ENCODE measurements around the gene MAP3K7. TPM values are rescaled to one million over a fixed set of nuclear protein-coding genes. Genes with fewer than 3 reads are reported as not detected.
"Not testable (repeated sequence)": the region's sequence is repeated elsewhere in the genome, so short reads cannot be mapped to it uniquely, and the experiment has no call there.

Gene MAP3K7
- total RNA-seq, 1 donor from 2014 or later = 56.8 TPM

DNA sequence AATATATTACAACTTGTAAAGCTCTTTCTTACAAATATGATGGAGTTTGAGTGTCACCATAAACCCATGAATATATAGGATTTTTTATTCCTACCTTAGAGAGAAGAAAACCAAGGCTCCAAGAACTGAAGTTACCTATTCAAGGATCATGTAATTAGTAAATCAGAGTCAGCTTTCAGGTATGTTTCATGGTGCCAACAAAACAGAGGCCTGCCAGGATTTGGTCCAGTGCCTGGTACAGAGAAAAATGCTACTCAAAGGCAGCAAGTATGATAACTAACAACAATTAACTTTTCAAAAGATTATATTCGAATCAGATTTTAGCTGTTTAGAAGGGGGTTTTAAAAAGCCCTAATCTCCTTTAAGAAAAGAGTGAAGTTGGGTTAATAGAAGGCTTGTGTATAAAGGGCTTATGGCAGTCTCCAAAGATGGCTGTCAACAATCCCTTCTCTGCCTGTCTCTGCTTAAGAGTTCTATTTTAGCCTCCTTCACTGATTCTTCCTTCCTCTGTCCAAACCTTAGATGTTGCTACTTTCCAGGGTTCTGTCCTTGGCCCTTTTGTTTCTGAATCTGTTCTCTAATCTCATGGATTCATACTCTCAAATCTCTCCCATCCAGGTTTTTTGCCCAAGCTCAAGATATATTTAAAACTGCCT, 7.8 kb downstream of the MAP3K7 start:
- no peak for DNase-seq

DNA sequence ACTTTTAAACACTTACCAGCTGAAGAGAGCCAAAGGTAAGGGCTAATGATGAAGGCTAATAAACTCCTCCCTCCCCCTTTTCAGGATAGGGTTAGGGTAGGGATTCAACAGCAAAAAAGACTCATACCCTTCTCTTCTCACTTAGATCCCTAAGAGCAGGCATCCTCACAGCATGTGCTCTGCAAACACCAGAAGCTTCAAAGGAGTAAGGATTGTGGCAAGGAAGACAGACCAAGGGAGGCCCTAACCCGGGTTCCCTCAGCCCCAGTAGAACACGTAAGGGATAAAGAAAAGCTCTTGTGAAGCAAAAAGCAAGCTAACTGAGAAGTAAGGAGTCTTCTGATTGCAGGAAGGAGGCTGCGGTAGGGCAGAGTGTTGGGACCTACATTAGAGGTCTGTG, 11.6 kb downstream of the MAP3K7 start:
- no peak for DNase-seq

DNA sequence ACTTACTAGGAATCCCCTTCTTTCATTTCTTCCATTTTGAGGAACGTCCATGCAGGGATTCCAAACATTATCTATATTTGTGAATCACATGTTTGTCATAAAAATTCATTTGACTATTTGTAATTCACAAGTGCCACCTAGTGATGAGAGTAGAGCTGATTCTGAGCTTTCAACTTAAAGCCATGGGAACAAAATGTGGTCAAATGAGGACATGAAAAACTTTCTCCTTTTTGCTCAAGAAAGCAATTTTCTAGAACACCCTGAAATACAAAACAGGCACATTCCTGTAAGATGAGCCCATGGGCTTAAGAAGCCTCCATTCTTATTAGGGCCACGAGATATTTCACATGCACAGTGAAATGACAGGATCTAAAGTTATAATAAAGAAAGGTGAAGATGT, 12.3 kb downstream of the MAP3K7 start:
- no peak for DNase-seq

DNA sequence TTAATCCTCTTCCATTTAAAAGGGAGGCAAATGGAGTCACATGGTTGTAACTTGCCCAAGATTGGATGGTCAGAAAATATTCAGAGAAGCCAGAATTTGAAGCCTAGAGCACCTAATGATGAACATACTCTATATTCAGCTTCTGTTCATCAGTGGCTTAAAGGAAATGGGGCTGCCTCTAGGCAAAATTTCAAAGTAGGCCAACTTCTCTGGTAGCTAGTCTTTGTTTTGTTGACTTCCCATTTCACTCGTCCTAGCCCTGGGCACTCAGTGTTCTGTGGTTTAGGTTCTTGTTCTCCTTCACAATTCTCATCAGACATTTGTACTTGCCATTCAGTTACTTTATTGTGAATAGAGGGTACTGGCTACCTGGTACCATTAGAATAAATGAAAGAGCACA, 13.2 kb downstream of the MAP3K7 start:
- no peak for DNase-seq

DNA sequence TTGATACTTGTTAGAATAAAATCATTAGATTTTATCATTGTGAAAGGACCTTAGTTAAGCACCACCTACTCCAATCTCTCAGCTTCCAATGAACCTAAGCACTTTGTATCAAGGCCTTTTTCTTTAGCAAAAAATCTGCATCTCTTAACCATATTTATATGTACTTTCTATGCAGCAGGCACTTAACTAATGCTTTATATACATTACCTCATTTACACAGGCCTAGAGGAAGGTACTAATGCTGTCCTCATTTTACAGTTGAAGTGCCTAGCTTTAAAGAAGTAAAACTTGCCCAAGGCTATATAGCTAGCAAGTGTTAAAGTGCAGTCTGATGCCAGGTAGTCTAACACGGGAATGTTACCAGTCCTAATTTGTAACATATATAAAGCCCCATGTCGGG, 14.0 kb downstream of the MAP3K7 start:
- no peak for DNase-seq

DNA sequence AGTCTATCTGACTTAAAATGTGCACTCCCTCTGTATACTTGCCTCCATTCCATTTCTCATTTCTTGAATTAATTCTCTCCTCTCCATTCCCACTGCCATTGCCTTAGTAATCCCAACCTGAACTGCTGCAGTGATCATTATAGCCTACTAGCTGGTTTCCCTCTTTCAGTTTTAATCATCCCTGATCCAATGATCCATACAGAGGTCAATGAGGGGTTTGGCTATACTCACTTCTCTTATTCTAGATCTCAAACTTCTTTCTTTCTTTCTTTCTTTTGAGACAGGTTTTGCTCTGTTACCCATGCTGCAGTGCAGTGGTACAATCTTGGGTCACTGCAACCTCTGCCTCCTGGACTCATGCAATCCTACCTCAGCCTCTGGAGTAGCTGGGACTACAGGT, 17.6 kb downstream of the MAP3K7 start:
- no peak for DNase-seq

DNA sequence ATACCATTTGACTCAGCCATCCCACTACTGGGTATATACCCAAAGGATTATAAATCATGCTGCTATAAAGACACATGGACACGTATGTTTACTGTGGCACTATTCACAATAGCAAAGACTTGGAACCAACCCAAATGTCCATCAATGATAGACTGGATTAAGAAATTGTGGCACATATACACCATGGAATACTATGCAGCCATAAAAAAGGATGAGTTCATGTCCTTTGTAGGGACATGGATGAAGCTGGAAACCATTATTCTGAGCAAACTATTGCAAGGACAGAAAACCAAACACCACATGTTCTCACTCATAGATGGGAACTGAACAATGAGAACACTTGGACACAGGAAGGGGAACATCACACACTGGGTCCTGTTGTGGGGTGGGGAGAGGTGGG, 19.2 kb downstream of the MAP3K7 start:
- DNase-seq = not testable (repeated sequence)

DNA sequence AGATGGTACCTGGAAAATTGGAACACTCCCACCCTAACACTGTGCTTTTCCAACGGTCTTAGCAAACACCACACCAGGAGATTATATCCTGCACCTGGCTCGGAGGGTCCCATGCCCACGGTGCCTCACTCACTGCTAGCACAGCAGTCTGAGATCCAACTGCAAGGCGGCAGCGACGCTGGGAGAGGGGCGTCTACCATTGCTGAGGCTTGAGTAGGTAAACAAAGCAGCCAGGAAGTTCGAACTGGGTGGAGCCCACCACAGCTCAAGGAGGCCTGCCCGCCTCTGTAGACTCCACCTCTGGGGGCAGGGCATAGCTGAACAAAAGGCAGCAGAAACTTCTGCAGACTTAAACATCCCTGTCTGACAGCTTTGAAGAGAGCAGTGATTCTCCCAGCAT, 24.5 kb downstream of the MAP3K7 start:
- not testable (repeated sequence) for DNase-seq

DNA sequence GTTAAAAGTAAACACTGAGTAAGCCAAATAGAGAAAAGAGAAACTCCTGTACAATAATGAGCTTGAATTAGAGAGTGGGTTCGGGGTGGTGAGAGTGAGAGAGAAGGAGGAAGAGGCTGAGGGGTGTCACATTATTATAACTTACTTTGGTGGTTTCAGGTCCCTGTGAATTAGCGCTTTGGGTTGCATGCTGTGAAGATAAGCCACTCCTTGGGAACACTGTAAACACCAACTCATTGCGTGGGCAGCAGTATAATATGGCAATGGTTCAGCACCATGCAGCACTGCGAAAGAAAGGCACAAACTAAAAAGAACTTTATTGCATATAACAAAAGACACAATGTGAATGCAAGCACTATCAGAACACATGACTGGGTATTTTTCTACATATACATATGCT, 26.9 kb downstream of the MAP3K7 start:
- no peak for DNase-seq

DNA sequence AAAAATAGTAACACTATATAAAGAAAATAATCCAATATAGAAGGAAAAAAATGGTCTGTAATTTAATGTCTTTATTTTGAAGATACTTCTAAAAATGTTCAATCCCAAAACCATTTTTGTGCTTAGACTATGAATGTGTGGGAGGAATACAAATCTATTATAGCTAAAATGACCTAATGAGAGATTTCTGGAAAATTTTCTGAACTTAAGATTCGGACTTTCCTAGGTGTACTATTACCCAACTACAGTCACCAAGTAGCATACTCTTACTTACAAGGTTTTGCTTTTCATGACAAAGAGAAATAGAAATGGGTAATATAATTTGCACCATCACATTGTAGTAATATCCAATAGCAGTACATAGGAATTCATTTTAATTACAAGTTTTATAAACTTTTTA, 29.9 kb downstream of the MAP3K7 start:
- no peak for DNase-seq

DNA sequence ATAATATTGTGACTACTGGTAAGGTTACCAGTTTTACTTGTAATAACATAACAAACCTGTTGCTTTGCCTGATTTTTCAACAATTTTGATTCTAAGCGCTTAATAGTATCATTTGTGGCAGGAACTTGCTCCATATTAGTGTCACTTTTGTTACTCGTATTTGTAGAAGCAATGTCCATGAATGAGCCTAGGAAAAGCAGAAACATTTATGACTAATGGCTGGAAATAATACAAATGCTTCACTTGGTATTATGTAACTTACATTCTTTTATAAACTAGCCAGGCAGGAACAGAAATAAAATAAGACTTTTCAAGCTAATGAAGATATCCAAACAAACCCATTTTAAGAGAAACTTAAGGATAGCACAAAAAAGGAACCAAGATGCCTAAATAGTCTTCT, 38.9 kb downstream of the MAP3K7 start:
- DNase-seq = no peak

DNA sequence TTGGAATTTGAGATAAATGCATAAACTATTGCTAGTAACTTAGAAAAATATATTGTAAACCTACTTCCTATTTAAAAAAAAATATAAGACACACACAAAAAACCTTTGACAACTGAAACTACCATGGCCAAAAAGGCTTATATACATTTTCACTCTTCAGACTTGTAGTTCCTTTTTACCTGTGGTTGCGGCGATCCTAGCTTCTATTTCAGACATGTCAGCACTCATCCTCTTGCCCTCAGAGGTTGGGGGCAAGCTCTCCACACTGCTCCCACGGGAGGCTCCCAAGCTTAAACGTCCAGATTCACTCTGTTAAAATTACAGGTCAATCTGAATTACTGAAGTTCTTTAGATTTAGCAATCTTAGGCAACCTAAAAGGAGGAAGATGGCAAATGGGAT, 39.8 kb downstream of the MAP3K7 start:
- no peak for DNase-seq

DNA sequence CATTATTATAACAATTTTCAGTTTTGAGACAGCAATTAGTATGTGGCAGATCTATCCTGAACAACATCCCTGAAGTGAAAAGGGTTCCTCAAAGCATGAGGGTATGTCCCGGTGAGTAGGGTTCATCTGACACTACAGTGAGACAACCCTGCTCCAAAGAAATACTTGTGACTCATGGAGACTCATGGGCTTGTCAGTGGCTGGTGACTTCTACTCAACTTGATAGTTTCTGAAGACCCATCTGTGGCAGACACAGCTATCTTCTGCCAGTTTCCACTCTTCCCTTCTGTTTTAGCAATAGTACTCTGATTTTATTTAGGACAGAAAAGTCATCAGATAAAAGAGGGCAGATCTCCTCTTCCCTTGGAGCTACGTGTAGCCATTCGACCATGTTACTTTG, 41.4 kb downstream of the MAP3K7 start:
- no peak for DNase-seq

DNA sequence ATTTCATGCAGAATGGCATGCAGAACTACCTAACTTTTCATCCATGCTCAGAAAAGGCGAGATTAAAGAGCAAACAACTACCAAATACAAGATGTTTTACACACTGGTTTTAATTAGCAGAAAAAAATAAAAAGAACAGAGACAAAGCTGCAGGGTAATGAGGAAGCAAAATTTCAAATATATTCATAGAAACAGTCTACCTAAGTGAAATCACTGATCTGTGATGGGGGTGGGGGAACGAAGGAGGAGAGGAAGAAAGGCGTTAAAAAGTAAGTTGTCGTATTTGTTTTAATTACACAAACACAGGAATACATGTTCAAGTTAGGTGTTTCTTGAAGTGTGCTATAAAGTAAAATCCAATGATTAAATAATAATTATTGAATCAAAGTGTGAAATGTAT, 42.1 kb downstream of the MAP3K7 start:
- no peak for DNase-seq

DNA sequence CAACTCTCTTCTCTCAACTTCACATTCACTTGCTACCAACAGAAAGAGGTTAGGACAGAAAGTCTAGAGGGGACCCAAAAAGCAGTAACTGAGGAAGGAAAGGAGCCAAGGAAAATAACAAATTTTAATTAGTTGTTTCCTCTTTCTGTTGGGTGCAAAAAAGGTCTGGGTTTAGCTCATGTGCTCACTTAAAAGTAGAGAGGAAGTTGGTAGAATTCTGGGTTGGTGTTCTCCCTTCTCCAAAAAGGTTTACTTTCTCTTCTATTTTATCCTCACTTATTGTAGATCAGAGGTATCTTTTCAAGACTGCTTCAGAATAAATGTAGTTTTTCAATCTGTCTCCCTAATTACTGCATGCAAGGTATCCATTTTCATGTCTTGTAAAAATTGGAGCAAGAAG, 42.8 kb downstream of the MAP3K7 start:
- DNase-seq = no peak

DNA sequence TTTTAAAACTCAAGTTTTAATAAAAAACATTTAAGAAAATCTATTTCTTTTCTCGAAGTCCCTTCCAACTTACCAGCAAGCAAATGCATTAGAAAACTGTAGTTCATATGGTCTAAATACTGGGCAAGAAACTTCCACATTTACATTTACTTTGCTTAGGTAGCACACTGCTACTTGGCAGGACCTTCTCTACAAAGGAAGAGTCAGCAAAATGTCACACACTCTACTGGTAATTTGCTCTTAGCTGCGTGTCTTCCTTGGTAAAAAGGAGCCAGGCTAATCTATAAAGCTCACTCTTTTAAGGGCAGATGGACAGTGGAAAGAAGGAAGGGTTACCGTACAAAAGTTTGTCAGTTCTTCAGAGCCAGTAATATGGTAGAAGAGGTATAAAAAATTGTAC, 45.7 kb downstream of the MAP3K7 start:
- no peak for DNase-seq

DNA sequence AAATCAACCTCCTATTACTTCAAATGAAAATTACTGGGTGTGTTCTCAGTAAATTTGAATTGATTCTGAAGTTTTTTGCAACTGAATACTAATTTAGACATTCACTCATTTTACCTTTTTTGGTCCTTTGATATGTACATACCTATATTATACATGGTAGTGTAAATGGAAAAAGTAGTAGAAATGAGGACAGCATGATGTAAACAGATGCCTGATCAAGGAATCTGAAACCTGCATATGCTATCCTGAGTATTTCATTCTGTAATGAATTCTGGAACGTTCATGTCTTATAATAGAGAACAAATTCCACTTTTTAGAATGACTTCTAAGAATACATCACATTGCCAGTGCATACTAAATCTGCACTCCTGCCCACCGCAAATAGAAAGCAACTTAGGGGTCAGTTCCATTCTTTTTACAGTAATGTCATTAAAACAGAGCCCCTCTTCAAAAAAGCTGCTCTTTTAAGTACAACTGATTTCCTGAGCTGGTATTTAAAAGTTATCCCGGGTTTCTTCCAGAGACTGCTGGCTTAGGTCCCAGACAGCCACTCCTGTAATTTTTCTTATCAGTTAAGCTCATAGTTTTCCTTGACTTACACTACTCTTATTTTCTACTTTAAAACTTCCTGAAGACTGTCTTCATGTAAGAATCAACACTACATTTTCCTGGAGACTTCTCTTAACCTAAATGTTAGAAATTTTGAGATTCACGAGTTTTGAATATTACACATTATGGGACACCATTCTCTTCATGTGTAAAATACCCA, 48.4 kb downstream of the MAP3K7 start:
- no peak for DNase-seq

DNA sequence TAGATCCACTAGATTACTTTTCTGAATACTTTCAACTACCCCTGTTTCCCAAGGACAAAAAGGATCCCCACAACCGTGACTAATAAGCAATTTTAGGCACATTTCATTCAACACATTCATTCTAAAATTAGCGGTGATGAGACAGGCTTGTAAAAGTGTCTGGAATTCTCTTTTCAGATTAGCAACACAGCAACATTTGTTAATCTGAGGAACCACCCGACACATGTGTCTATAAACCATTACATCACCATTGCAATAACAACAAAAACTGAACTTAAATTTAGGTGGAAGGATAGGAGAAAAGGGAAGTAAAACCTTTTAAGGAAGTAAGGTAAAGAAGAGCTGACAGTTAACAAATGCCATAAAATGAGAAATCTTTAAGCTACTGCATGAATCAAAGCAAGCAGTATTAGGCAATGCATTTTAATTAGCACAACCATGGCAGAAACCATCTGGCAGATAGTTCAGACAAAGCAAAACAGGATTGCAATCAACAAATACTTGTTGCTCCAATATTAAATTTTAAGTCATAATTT, 49.1 kb downstream of the MAP3K7 start:
- no peak for DNase-seq

DNA sequence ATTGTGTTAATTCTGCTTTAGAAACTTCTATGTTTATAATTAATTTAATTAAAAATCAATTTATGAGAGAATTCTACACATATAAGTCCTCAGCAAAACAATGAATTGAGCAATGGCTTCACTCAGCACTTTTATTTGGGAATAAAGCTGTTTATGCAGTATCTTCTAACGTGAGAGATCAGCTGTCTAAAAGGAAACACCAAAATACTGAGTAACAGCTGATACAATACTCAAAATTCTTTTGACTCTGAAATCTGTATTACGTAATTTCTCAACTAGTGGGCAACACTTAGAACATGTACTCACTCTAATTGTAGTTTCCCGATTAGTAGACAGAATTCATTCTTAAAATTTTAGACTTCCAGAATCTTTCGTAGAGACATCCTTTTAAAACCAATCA, 49.8 kb downstream of the MAP3K7 start:
- DNase-seq = no peak

DNA sequence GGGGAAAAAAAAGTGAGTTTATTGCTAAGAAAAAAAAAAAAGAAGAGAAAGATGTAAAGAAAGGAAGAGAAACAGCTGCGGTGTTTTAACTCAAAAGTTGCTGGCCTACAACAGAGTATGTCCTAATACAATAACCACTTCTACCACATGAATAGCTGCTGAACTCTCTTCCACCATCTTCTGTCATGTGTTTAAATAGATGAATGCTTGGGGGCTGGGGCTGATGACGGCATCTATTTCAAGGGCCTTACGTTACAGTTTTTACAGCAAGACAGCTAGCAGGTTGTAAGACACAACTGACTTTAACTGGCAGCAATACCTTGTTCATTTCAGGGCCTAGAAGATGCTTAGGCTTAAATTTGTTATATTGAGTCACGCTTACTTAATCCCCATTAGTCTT, 50.4 kb downstream of the MAP3K7 start:
- DNase-seq = no peak

DNA sequence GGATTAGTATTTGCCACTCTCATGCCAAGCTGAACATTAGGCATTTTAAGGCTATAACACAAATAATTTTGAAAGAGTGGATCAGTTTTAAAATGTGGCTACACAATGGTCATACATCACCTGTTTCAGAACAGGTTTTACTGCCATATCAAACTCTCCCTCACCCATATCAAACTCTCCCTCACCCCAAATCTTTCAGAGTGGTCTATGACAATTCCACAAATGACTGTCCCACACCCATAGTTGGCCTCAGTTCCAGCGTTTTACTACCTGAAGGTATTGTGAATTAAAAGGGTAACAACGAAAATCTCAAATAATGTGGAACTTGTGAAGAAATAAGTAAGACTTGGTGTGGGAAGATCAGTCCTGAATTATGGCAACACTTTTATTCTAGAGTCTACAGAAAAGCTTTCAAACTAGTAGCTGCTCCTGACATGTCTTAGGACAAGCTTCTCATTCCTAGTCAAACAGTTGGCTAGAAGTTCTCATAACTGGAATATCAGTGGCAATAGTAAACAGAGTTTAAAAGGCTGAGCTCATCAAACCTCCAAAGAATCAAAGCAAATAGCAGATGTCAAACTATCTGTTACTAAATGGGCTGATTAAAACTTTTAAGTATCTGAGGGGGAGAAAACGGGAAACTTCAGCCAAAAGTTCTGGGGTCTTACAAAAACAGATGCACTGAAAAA, 52.4 kb downstream of the MAP3K7 start:
- DNase-seq = no peak

DNA sequence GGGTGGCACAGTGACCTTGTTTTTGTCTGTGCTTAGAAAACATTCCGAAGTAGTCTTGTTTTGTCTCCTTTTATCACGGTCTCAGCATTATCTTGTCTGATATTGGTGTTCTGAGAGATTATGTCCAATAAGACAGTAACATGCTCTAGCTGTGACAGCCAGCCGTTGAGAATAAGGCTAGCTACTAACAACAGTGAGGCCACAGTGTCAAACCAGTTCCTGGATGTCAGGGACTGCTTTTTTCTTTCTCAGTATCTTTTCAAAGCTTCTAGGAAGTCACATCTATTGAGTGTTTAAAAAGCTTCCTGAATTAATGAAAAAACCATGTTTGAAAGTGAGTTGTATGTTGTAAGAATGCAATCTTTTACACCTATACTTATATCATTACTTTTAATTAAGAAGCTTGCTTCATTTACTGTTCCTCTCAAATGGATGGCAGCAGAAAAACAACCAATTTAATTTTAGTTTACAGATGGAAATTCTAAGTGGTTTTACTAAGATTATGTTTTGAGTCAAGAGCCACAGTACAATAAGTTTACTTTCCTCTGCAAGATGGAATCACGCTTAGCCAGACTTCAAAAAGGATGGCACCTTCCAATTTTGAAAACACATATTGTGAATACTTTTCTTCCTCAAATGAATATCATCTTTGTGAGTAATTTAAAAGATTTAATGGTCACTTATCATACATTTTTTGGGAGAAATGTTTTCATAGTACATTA, 53.1 kb downstream of the MAP3K7 start:
- no peak for DNase-seq

DNA sequence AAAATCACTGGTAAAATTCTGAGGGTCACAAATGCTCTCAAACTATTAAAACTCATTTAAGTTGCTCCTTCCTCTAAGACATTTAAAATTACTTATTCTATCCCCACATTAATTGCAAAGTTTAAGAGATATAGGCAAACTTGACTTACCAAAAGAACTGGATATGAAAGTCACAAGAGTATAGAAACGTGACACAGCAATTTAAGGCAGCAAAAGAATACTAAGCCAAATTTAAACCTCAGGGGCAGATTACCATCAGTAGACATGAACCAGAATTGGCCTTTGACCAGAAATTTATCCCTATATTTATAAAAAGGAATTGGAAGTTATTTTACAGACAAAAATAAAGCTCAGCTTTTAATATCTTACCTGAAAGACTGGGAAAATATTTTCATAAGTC, 56.0 kb downstream of the MAP3K7 start:
- no peak for DNase-seq

Data from occipital lobe (tissue), 2 donors.